Osteocyte (in vitro differentiated cells): ENCODE results near the gene PSMD1. TPM values are rescaled to one million over a fixed set of nuclear protein-coding genes. Genes with fewer than 3 reads are reported as not detected.

ENCODE experiments used
- DNase-seq: peaks from one replicate; pipeline ENCODE4 v3.0.0; 2021; ENCODE audit warnings: mixed read lengths; ENCODE audit not compliant: unreplicated experiment; ENCODE audit errors: extremely low spot score
- H3K27ac Mint-ChIP-seq: one replicate; pipeline ENCODE4 v1.8.0; 2021; ENCODE audit warnings: mild to moderate bottlenecking, mixed read lengths; ENCODE audit not compliant: unreplicated experiment
- H3K27me3 Mint-ChIP-seq: one replicate; pipeline ENCODE4 v1.8.0; 2021; ENCODE audit warnings: mixed read lengths; ENCODE audit not compliant: unreplicated experiment
- H3K36me3 Mint-ChIP-seq: one replicate; pipeline ENCODE4 v1.8.0; 2021; ENCODE audit warnings: mixed read lengths; ENCODE audit not compliant: unreplicated experiment
- H3K4me1 Mint-ChIP-seq: one replicate; pipeline ENCODE4 v1.8.0; 2021; ENCODE audit warnings: mixed read lengths; ENCODE audit not compliant: unreplicated experiment
- H3K4me3 Mint-ChIP-seq: one replicate; pipeline ENCODE4 v1.8.0; 2021; ENCODE audit warnings: mild to moderate bottlenecking, moderate library complexity, mixed read lengths; ENCODE audit not compliant: unreplicated experiment
- H3K9me3 Mint-ChIP-seq: one replicate; pipeline ENCODE4 v1.8.0; 2021; ENCODE audit warnings: mixed read lengths; ENCODE audit not compliant: unreplicated experiment
- total RNA-seq: library from RNA; stranded (reverse); gene quantifications from 2 replicates; pipeline ENCODE4 v1.2.1, GENCODE V29; 2021
- TF ChIP-seq, protein P1 (sequence below): fragments of 200-600 bp; sonication (generic); IDR thresholded peaks from 2 replicates; pipeline ENCODE4 v1.5.0; 2021; ENCODE audit warnings: antibody characterized with exemption, mild to moderate bottlenecking, moderate library complexity

PSMD1 gene
- total RNA-seq, 1 donor from 2014 or later, result 112 TPM

DNA sequence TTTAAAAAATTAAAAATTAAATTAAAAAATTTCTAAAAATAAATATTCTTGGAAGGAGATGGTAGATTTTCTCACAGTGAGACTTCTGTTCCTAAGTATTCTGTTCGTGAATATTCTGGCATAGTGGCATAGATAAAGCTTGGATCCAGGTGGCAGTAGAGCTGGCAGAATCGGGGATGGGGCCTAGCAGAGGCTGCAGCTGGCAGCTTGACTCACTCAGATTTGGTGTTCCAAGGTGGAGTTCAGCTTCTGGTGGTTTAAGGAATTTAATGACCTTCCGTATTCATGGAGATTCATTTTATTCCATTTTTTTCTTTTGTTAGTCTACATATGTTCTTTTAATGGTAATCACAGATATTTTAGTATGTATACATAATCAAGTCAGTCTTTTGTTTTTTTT, 161.7 kb downstream of the PSMD1 start:
- Mint-ChIP-seq H3K4me3 (no peak overlapping the region), H3K27me3 (no peaks in the 10 kb centered on the region), H3K36me3 (peaks cover 68% of the 10 kb centered on the region), H3K9me3 (peaks cover 7% of the 10 kb centered on the region), H3K27ac (peak overlapping the region; percentile 48), H3K4me1 (peaks cover 41% of the 10 kb centered on the region)
- TF ChIP-seq, protein P1, sequence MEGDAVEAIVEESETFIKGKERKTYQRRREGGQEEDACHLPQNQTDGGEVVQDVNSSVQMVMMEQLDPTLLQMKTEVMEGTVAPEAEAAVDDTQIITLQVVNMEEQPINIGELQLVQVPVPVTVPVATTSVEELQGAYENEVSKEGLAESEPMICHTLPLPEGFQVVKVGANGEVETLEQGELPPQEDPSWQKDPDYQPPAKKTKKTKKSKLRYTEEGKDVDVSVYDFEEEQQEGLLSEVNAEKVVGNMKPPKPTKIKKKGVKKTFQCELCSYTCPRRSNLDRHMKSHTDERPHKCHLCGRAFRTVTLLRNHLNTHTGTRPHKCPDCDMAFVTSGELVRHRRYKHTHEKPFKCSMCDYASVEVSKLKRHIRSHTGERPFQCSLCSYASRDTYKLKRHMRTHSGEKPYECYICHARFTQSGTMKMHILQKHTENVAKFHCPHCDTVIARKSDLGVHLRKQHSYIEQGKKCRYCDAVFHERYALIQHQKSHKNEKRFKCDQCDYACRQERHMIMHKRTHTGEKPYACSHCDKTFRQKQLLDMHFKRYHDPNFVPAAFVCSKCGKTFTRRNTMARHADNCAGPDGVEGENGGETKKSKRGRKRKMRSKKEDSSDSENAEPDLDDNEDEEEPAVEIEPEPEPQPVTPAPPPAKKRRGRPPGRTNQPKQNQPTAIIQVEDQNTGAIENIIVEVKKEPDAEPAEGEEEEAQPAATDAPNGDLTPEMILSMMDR, result no peak
- DNase-seq, result no peak

DNA sequence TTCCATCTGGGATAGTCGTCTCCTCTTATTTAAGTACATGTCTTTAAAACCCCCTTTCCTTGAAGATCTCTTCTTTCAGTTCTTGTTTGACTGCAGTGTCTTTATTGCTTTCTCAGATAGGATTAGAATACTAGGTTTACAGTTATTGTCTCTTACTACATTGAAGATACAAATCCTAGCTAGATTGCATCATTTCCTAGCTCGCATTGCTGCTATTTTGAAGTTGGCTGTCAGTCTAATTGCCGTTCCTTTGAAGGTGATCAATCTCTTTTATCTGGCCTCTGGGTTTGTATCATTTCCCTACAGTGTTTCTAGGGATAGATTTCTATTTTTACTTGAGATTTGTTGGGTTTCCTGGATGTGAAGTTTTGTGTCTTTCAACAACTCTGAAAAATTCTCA, 162.6 kb downstream of the PSMD1 start:
- no peak for DNase-seq
- Mint-ChIP-seq H3K4me1 (peaks cover 49% of the 10 kb centered on the region), H3K4me3 (no peak overlapping the region), H3K27ac (peak overlapping the region; percentile 98), H3K27me3 (no peaks in the 10 kb centered on the region), H3K36me3 (peaks cover 64% of the 10 kb centered on the region), H3K9me3 (peaks cover 7% of the 10 kb centered on the region)
- TF ChIP-seq, protein P1, result no peak

DNA sequence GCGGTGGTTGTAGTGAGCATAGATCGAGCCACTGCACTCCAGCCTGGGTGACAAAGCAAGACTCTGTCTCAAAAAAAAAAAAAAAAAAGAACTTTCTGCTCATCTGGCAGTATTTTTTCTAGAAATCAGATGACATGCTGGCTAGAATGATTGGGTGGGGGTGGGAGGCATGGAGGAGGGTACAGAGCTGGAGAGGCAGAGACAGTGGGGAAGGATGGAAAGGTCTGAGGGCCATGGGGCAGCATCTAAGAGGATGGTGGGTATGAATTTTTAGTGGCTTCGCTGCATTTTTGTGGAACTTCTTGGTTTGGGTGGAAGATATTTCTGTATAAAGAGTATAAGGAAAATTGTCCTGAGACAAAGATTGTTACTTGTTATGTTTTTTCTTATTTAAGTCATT, 165.1 kb downstream of the PSMD1 start:
- peak overlapping the region; percentile 34 for H3K4me3 Mint-ChIP-seq
- TF ChIP-seq, protein P1, result no peak
- H3K27ac Mint-ChIP-seq, result peak overlapping the region; percentile 98
- H3K36me3 Mint-ChIP-seq, result peaks cover 58% of the 10 kb centered on the region
- H3K9me3 Mint-ChIP-seq, result peaks cover 7% of the 10 kb centered on the region
- H3K4me1 Mint-ChIP-seq, result peaks cover 52% of the 10 kb centered on the region
- no peak for DNase-seq
- H3K27me3 Mint-ChIP-seq, result no peaks in the 10 kb centered on the region

Other genes with a start within 250 kb of the PSMD1 start
- 503 and 526 TPM in 2 replicates for gene ITM2C, start 191.9 kb upstream of the PSMD1 start, total RNA-seq
- gene GPR55, start 131.6 kb upstream of the PSMD1 start, total RNA-seq, result not detected in 2 replicates
- gene SPATA3, start 60.7 kb upstream of the PSMD1 start, total RNA-seq, result not detected in 2 replicates
- not detected in 2 replicates for gene C2orf72, start 19.3 kb upstream of the PSMD1 start, total RNA-seq
- 3.1 and 3.9 TPM in 2 replicates for gene HTR2B, start 68.2 kb downstream of the PSMD1 start, total RNA-seq
- gene ARMC9, start 141.8 kb downstream of the PSMD1 start, total RNA-seq, result 178 and 204 TPM in 2 replicates